CD4-positive, alpha-beta memory T cell (primary cell): ENCODE measurements around the gene TSPAN14. TPM values are rescaled to one million over a fixed set of nuclear protein-coding genes. Genes with fewer than 3 reads are reported as not detected.

Experiments used
- CTCF ChIA-PET: fragments of 350-600 bp; sonication (Branson Sonifier 250); formaldehyde crosslinking; loops from one replicate; lab custom pipeline; 2021; ENCODE audit warnings: inconsistent platforms; ENCODE audit not compliant: partially characterized antibody; lab: Charles Lee
- POLR2A ChIA-PET: fragments of 350-600 bp; sonication (Branson Sonifier 250); formaldehyde crosslinking; loops from one replicate; lab custom pipeline; 2021; ENCODE audit not compliant: partially characterized antibody; lab: Charles Lee
- DNase-seq, 5 donors: peaks; one replicate each; pipeline versions ENCODE4 v3.0.0 to v3.0.0-alpha.2; 2020 to 2022; ENCODE audit warnings: mixed read lengths in 1 of 5
- H3K27ac ChIP-seq: one replicate; pipeline ENCODE4 v1.7.0; 2013; ENCODE audit warnings: low read depth, low read length
- H3K27me3 ChIP-seq: 2 replicates; pipeline ENCODE4 v1.7.0; 2013; ENCODE audit warnings: mild to moderate bottlenecking, low read length, moderate library complexity; ENCODE audit not compliant: insufficient read depth
- H3K36me3 ChIP-seq: 2 replicates; pipeline ENCODE4 v1.7.0; 2013; ENCODE audit warnings: mild to moderate bottlenecking, low read length, moderate library complexity; ENCODE audit not compliant: insufficient read depth
- H3K4me1 ChIP-seq: 2 replicates; pipeline ENCODE4 v1.7.0; 2013; ENCODE audit warnings: mild to moderate bottlenecking, low read length, moderate library complexity; ENCODE audit not compliant: insufficient read depth
- H3K4me3 ChIP-seq, 2 donors: one replicate each; pipeline ENCODE4 v1.7.0; 2013; ENCODE audit warnings: low read length in 2 of 2, mild to moderate bottlenecking in 1 of 2
- H3K9me3 ChIP-seq, 2 donors: one replicate each; pipeline ENCODE4 v1.7.0; 2013; ENCODE audit warnings: low read length in 2 of 2, control low read depth in 1 of 2; ENCODE audit not compliant: control insufficient read depth in 1 of 2
- H3K27ac Mint-ChIP-seq, 7 donors: one replicate each; pipeline ENCODE4 v1.8.0; 2020 to 2021; ENCODE audit warnings: mixed read lengths in 7 of 7, mild to moderate bottlenecking in 6 of 7, inconsistent platforms in 3 of 7, moderate library complexity in 3 of 7
- H3K27me3 Mint-ChIP-seq, 2 donors: one replicate each; pipeline ENCODE4 v1.8.0; 2020 to 2021; ENCODE audit warnings: mixed read lengths in 2 of 2
- H3K36me3 Mint-ChIP-seq, 2 donors: one replicate each; pipeline ENCODE4 v1.8.0; 2020 to 2021; ENCODE audit warnings: mixed read lengths in 2 of 2, inconsistent platforms in 1 of 2, mild to moderate bottlenecking in 1 of 2
- H3K4me1 Mint-ChIP-seq, 4 donors: one replicate each; pipeline ENCODE4 v1.8.0; 2020 to 2021; ENCODE audit warnings: mixed read lengths in 4 of 4, mild to moderate bottlenecking in 1 of 4
- H3K4me3 Mint-ChIP-seq, 8 donors: one replicate each; pipeline ENCODE4 v1.8.0; 2020 to 2021; ENCODE audit warnings: mixed read lengths in 8 of 8, mild to moderate bottlenecking in 7 of 8, moderate library complexity in 6 of 8, inconsistent platforms in 3 of 8
- H3K9me3 Mint-ChIP-seq, 8 donors: one replicate each; pipeline ENCODE4 v1.8.0; 2020 to 2021; ENCODE audit warnings: mixed read lengths in 8 of 8, mild to moderate bottlenecking in 5 of 8, inconsistent platforms in 3 of 8, moderate library complexity in 1 of 8
- intact Hi-C: fragments of 100-400 bp; cut with micrococcal nuclease; formaldehyde crosslinking; loops from one replicate; pipeline ENCODE4 v1.15.1; 2023
- polyA plus RNA-seq, 2 donors: library from polyadenylated mRNA; unstranded; fragments of 300-500 nt; fragmentation: Illumina TruSeq; gene quantifications; one replicate each; pipeline ENCODE4 v1.2.3, GENCODE V29; 2021
- total RNA-seq, 2 experiments: library from RNA; stranded (reverse); gene quantifications; one replicate each; pipeline ENCODE4 v1.2.3, GENCODE V29; 2021

Gene TSPAN14
- total and polyA plus RNA-seq, 4 experiments from 2014 or later: 148 to 246 (median 152) TPM

DNA sequence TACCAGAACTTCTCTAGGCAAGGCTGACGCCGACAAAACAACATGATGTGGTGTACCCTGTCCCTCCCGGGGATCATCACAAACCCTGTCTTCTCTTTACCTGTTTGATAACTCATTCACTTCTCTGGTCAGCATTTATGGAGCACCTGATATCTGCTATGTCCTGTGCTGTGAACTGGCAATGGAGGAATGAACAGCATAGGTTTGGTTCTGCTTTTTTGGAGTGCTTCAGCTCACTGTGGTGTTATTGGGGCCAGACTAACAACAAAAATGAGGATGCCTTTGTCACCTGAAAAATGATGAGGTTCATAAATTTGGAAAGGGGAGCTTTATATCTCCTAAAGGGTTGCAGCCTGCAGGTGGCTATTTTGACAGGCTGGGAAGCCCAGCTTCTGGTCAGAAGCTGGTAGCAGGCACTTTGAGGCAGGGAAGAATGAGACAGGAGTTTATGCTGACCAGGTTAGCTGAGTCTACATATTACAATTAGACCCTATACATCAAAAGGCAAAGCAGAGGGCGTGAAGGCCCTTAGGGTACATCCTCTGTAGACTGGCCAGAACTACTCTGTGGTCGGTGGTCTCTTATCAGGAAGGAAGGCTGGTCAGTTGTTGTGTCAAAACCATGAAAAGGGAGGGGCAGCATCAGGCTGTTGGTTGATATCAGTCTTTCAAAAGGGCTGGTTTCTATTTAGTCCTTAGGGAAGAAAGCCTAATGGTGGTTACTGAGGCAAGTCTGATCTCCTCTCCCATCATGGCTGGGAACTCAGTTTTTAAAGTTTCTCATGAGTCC, 125.9 kb downstream of the TSPAN14 start:
- Mint-ChIP-seq H3K4me3 (no peak overlapping the region), H3K36me3 (peaks cover 0 to 4% of the 10 kb centered on the region in 2 donors), H3K9me3 (peaks cover 0 to 5% (median 0%) of the 10 kb centered on the region in 8 donors), H3K4me1 (peaks cover 0 to 1% (median 0%) of the 10 kb centered on the region in 4 donors), H3K27ac (peak overlapping the region in 1 of 7 donors; percentile 5), H3K27me3 (peaks cover 5 to 7% of the 10 kb centered on the region in 2 donors)
- ChIA-PET CTCF (no interaction called here), POLR2A (no interaction called here)
- Histone ChIP-seq H3K36me3 (no peaks in the 10 kb centered on the region), H3K4me3 (no peak overlapping the region), H3K27ac (no peak overlapping the region), H3K27me3 (no peaks in the 10 kb centered on the region), H3K4me1 (no peaks in the 10 kb centered on the region), H3K9me3 (no peaks in the 10 kb centered on the region)
- no peak for DNase-seq
- intact Hi-C loops: no loop called here

- H3K4me1 Mint-ChIP-seq: peaks cover 0 to 1% (median 0%) of the 10 kb centered on the region in 4 donors
- no peaks in the 10 kb centered on the region for H3K36me3 ChIP-seq
- H3K27me3 Mint-ChIP-seq: peaks cover 5 to 6% of the 10 kb centered on the region in 2 donors
- DNase-seq: no peak
- H3K27ac Mint-ChIP-seq: no peak overlapping the region
- H3K9me3 Mint-ChIP-seq: peaks cover 0 to 5% (median 0%) of the 10 kb centered on the region in 8 donors
- no peaks in the 10 kb centered on the region for H3K4me1 ChIP-seq
- H3K9me3 ChIP-seq: no peaks in the 10 kb centered on the region
- POLR2A ChIA-PET: no interaction called here
- no peak overlapping the region for H3K4me3 Mint-ChIP-seq
- H3K36me3 Mint-ChIP-seq: peaks cover 0 to 4% of the 10 kb centered on the region in 2 donors
- intact Hi-C loops: no loop called here
- no peak overlapping the region for H3K27ac ChIP-seq
- CTCF ChIA-PET: interaction anchor here (1.1 kb wide), 1 partner anchor 18 kb away, joined by 3 read pairs; no protein-coding TSS in a partner anchor
- H3K27me3 ChIP-seq: no peaks in the 10 kb centered on the region
- no peak overlapping the region for H3K4me3 ChIP-seq
Measured at GRCh38 chr10:80580638-80581468, 126.7 kb downstream of the TSPAN14 start.

- H3K36me3 Mint-ChIP-seq: peaks cover 0 to 4% of the 10 kb centered on the region in 2 donors
- peaks cover 0 to 1% (median 0%) of the 10 kb centered on the region in 4 donors for H3K4me1 Mint-ChIP-seq
- H3K27me3 Mint-ChIP-seq: peaks cover 4 to 5% of the 10 kb centered on the region in 2 donors
- no peak overlapping the region for H3K4me3 ChIP-seq
- no peak overlapping the region for H3K4me3 Mint-ChIP-seq
- intact Hi-C loops: no loop called here
- no peaks in the 10 kb centered on the region for H3K27me3 ChIP-seq
- DNase-seq: no peak
- H3K36me3 ChIP-seq: no peaks in the 10 kb centered on the region
- CTCF ChIA-PET: interaction anchor here (1.1 kb wide), 1 partner anchor 17 kb away, joined by 3 read pairs; no protein-coding TSS in a partner anchor
- H3K27ac Mint-ChIP-seq: no peak overlapping the region
- H3K27ac ChIP-seq: no peak overlapping the region
- peaks cover 0 to 5% (median 0%) of the 10 kb centered on the region in 8 donors for H3K9me3 Mint-ChIP-seq
- no peaks in the 10 kb centered on the region for H3K9me3 ChIP-seq
- POLR2A ChIA-PET: no interaction called here
- H3K4me1 ChIP-seq: no peaks in the 10 kb centered on the region
Measured at GRCh38 chr10:80581469-80581835, 127.3 kb downstream of the TSPAN14 start.

DNA sequence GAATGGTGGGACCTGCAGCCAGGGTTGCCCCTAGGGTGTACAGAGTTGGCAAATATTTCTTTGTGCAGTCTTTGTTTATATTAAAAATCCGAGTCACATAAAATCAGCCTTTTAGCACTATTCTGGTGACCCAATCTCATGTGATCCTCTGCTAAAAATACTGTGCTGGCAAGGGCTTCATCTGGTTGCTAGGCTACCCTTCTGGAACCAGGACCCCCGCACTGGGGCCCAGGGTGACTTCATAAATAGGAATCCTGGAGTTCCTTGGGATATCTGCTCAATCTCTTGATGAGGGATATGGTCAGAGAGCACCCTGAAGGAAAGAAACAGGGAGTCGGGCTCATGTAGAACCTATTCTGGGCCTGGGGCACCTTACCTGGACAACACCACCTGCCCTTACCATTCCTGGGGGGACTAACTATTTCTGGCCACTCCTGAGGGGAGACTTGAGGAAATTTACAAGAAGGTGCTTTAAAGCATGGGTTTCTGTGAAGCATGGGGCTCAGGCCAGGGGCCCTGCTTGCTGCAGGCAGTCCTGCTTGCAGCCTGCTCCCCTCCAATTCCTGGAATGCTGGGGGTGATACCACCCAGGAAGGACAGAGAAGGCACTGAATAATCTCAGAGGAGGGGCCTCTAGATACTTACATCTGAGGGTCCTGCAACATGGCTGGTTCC, 128.3 kb downstream of the TSPAN14 start:
- Histone ChIP-seq H3K36me3 (no peaks in the 10 kb centered on the region), H3K4me1 (no peaks in the 10 kb centered on the region), H3K9me3 (no peaks in the 10 kb centered on the region), H3K27ac (no peak overlapping the region), H3K4me3 (no peak overlapping the region), H3K27me3 (no peaks in the 10 kb centered on the region)
- intact Hi-C loops: no loop called here
- ChIA-PET POLR2A (no interaction called here), CTCF (interaction anchor here (1.3 kb wide), 1 partner anchor 140 kb away, joined by 3 read pairs; no protein-coding TSS in a partner anchor)
- no peak overlapping the region for H3K27ac Mint-ChIP-seq
- no peak overlapping the region for H3K4me3 Mint-ChIP-seq
- peaks cover 2 to 4% of the 10 kb centered on the region in 2 donors for H3K27me3 Mint-ChIP-seq
- peaks cover 0 to 1% (median 0%) of the 10 kb centered on the region in 4 donors for H3K4me1 Mint-ChIP-seq
- DNase-seq: no peak
- no peaks in the 10 kb centered on the region for H3K9me3 Mint-ChIP-seq
- H3K36me3 Mint-ChIP-seq: no peaks in the 10 kb centered on the region

Other genes with a start within 250 kb of the TSPAN14 start
- 100 to 1,000 TPM; 202 to 211 TPM for gene ANXA11, start 248.8 kb upstream of the TSPAN14 start, total RNA-seq
- gene ANXA11, start 248.8 kb upstream of the TSPAN14 start, polyA plus RNA-seq: 100 to 1,000 TPM; 173 to 342 TPM
- not detected for gene MAT1A, start 164.7 kb upstream of the TSPAN14 start, total RNA-seq
- not detected for gene MAT1A, start 164.7 kb upstream of the TSPAN14 start, polyA plus RNA-seq
- not detected for gene DYDC1, start 97.6 kb upstream of the TSPAN14 start, total RNA-seq
- not detected for gene DYDC1, start 97.6 kb upstream of the TSPAN14 start, polyA plus RNA-seq
- not detected for gene DYDC2, start 97.5 kb upstream of the TSPAN14 start, total RNA-seq
- gene DYDC2, start 97.5 kb upstream of the TSPAN14 start, polyA plus RNA-seq: not detected
- 1 to 10 TPM; 3.6 to 4.7 TPM for gene PRXL2A, start 45.8 kb upstream of the TSPAN14 start, total RNA-seq
- gene PRXL2A, start 45.8 kb upstream of the TSPAN14 start, polyA plus RNA-seq: 1 to 10 TPM; 3.8 to 6.0 TPM
- under 1 TPM; 0.17 TPM for gene SH2D4B, start 83.6 kb downstream of the TSPAN14 start, total RNA-seq
- not detected for gene SH2D4B, start 83.6 kb downstream of the TSPAN14 start, polyA plus RNA-seq